ENCODE measurements around the gene ARPC4.
A peak's percentile ranks its signal among the peaks of the same experiment; 100 is the strongest.
"Not testable (repeated sequence)": the region's sequence is repeated elsewhere in the genome, so short reads cannot be mapped to it uniquely, and the experiment has no call there.

Gene ARPC4

GRCh38 chr3:9825451-9826040 lies 32.7 kb downstream of the ARPC4 start:
- no peak for DNase-seq

DNA sequence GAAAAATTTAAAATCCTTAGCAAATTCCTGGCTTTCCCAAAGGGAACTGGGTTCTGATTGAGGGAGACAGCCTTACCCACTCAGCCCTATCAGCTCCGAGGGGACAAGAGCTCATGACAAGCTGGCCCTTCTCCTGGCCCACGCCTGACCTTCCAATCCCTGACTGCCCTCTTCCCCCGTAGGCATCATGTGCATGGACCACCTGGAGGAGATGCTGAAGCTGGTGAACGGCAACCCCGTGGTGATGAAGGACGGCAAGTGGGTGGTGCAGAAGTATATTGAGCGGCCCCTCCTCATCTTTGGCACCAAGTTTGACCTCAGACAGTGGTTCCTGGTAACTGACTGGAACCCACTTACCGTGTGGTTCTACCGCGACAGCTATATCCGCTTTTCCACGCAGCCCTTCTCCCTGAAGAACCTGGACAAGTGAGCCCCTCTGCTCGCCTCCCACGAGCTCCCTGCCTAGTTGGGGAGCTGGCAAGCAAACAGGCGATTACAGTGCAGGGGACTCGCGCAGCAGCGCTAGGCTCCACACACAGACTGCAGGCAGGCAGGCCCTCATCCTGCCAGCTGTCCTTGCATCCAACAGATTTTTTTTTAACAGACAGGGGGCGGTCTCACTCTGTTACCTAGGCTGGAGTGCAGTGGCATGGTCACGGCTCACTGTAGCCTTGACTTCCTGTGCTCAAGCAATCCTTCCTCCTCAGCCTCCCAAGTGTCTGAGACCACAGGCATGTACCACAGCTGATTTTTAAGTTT lies 34.1 kb downstream of the ARPC4 start:
- peak in 1 of 2 donors; percentile 32 for DNase-seq

GRCh38 chr3:9828801-9829755 lies 36.2 kb downstream of the ARPC4 start:
- no peak for DNase-seq

DNA sequence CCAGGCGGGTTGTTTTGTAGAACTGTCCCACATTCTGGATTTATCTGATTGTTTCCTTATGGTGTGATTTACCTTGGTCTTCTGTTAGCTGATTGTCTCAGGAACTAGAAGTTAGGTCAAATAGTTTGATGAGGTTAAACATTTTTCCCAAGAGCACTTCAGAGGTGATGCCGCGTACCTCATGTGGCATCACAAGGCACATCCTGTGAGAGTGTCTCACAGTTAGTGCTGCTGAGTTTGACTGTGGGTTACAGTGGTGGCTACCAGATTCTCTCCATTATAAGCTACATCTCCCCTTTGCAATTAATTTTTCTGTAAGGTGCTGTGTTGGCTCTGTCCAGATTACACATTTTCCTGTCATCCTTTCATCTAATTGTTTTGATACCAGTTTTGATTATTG lies 38.4 kb downstream of the ARPC4 start:
- no peak for DNase-seq

DNA sequence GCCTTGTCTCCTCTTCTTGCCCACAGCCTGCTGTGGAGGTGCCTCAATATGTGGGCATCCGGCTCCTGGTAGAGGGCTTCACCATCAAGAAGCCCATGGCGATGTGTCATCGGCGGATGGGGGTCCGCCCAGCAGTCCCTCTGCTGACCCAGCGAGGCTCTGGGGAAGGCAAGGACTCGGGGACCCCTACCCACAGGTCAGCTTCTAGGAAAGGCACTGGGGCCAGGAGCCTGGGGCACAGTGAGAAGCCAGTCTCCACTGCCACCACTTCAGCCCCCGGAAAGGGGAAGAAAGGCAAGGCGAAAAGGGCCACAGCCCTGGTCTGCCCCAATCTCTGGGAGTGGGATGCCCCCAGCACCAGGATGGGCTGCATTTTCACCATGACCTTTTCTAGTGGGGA lies 40.2 kb downstream of the ARPC4 start:
- no peak for DNase-seq

GRCh38 chr3:9834520-9835380 lies 41.9 kb downstream of the ARPC4 start:
- DNase-seq, result no peak

- DNase-seq, result no peak
These were observed 45.1 kb downstream of the ARPC4 start for GRCh38 chr3:9837701-9838582.

- no peak for DNase-seq
These were observed 46.0 kb downstream of the ARPC4 start for GRCh38 chr3:9838856-9839255.

- DNase-seq, result no peak
These were observed 48.1 kb downstream of the ARPC4 start for GRCh38 chr3:9841015-9841414.

- DNase-seq, result peak; percentile 93 to 96
These were observed 51.0 kb downstream of the ARPC4 start, which contains the start of gene RPUSD3 for GRCh38 chr3:9843715-9844438. Gene RPUSD3, minus strand, starts transcription at chr3:9844008. Its CDS starts 18 bp downstream, at chr3:9843990.

DNA sequence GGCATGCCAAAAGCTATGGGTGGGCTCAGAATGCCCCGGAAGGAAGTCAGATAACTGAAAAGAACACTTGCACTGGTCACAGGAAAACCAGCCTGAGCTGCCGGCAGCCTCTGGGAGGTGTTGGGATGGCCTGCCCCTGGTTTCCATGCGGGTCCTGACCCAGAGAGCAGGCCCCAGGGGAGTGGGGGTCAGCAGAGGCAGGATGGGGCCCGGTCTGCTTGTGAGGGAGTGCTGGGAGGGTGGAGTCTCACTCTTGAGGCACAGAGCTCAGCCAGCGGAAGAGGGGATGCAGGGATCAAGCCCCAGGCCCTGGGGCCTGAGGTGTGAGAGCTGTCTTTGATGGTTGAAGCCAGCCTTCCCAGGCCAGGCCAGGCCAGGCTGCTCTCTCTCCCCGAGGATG lies 53.3 kb downstream of the ARPC4 start:
- DNase-seq, result no peak

DNA sequence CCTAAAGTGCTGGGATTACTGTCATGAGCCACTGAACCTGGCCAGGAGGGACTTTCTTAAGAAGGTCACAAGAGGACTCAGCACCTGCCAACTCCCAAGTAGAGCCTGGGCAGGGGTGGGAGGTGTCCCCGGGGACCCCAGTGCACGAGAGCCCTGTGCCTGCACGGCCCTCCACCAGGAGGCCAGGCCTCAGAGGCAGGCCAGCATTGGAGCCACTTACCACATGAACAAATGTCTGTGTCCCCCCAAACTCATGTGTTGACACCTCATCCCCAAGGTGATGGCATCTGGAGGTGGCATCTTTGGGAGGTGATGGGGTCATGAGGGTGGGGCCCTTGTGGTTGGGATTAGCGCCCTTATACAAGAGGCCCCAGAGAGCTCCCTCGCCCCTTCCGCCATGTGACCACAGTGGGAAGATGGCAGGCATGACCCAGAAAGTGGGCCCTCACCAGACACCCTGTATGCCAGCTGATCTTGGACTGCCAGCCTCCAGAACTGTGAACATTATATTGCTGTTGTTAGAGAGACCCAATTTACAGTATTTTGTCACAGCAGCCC lies 54.1 kb downstream of the ARPC4 start:
- no peak for DNase-seq

- not testable (repeated sequence) for DNase-seq
These were observed 55.0 kb downstream of the ARPC4 start for GRCh38 chr3:9847870-9848269.

- peak in 1 of 2 donors; percentile 61 for DNase-seq
These were observed 56.0 kb downstream of the ARPC4 start for GRCh38 chr3:9848860-9849259.

- not testable (repeated sequence) for DNase-seq
These were observed 58.5 kb downstream of the ARPC4 start for GRCh38 chr3:9851383-9851782.

DNA sequence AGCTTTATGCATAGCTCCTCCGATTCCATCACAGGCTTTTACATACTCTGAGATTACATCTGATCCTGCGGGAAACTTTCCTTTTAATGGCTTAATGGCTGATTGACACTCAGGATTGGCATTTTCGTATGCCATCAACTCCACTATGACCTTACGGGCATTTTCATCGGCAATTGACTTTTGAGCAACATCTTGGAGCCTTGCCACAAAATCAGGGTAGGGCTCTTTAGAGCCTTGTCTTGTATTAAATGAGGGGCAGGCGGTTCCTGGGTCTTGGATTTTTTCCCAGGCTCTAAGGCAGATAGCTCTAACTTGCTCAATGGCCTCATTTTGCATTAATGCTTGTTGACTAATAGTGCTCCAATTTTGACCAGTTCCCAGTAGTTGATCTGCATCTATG lies 59.0 kb downstream of the ARPC4 start:
- DNase-seq, result not testable (repeated sequence)

GRCh38 chr3:9852528-9852927 lies 59.6 kb downstream of the ARPC4 start:
- DNase-seq, result no peak

GRCh38 chr3:9854291-9854940 lies 61.5 kb downstream of the ARPC4 start:
- not testable (repeated sequence) for DNase-seq

DNA sequence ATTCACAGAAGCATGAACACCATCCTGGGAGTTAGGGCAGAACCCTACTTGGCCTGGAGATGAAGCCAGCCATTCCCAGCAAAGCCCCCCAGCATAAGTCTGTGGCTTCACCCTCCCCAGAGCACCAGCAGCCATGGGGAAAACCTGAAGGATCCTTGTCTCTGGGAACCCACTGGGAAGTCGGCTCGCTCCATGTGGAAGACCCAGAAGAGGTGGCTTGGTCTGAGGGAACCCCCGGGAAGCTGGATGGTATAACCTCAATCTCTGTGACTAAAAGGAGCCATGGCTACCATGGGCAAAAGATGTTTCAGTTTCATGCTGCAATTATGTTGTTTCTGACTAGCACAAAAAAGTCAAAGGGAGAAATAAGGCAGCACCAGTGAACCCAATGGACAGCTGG lies 62.7 kb downstream of the ARPC4 start:
- DNase-seq, result no peak
